IMR-90 (cell line): ENCODE data around the gene SBF2. TPM values are rescaled to one million over a fixed set of nuclear protein-coding genes. Genes with fewer than 3 reads are reported as not detected.
"Not testable (repeated sequence)": the region's sequence is repeated elsewhere in the genome, so short reads cannot be mapped to it uniquely, and the experiment has no call there.

Experiments
- ATAC-seq: fragments of 200-7000 bp; cut with Tn5 transposase; 2 replicates; pipeline ENCODE4 v1.9.1; 2020; ENCODE audit warnings: low read depth, mild to moderate bottlenecking, moderate library complexity
- BruUV-seq: library from RNA; stranded (reverse); fragments of 400-500 nt; replicated peaks from 2 replicates; lab custom pipeline; 2021; lab: Mats Ljungman, UMichigan
- CTCF ChIA-PET: fragments of 300-600 bp; formaldehyde crosslinking; extraction: SDS; loops from one replicate; lab custom pipeline; 2021; ENCODE audit warnings: antibody characterized with exemption; lab: Yijun Ruan, JAX
- POLR2A ChIA-PET: fragments of 300-600 bp; sonication (Branson Sonifier 250); formaldehyde crosslinking; loops from one replicate; lab custom pipeline; 2022; ENCODE audit warnings: antibody characterized with exemption; ENCODE audit not compliant: unreplicated experiment; lab: Charles Lee
- DNase-seq: peaks from one replicate; pipeline ENCODE4 v3.0.0; 2013
- H2AFZ ChIP-seq: replicated peaks from 2 replicates; pipeline ENCODE3; 2013; ENCODE audit warnings: low read length, mild to moderate bottlenecking; ENCODE audit not compliant: poor library complexity
- H2AK5ac ChIP-seq: 2 replicates; pipeline ENCODE4 v1.6.1; 2013; ENCODE audit warnings: low read depth, low read length, inconsistent platforms
- H2AK9ac ChIP-seq: replicated peaks from 2 replicates; pipeline ENCODE3; 2013; ENCODE audit warnings: mild to moderate bottlenecking, low read depth, low read length, moderate library complexity; ENCODE audit not compliant: poor library complexity
- H2BK120ac ChIP-seq: 2 replicates; pipeline ENCODE4 v1.6.1; 2013; ENCODE audit warnings: low read depth, low read length, inconsistent platforms
- H2BK15ac ChIP-seq: 3 replicates; pipeline ENCODE4 v1.6.1; 2013; ENCODE audit warnings: low read depth, low read length, inconsistent platforms
- H2BK20ac ChIP-seq: 2 replicates; pipeline ENCODE4 v1.6.1; 2013; ENCODE audit warnings: low read depth, mild to moderate bottlenecking, inconsistent platforms, low read length, moderate library complexity
- H2BK5ac ChIP-seq: 2 replicates; pipeline ENCODE4 v1.6.1; 2013; ENCODE audit warnings: mild to moderate bottlenecking, low read depth, low read length, inconsistent platforms; ENCODE audit not compliant: poor library complexity, severe bottlenecking
- H3K14ac ChIP-seq: replicated peaks from 2 replicates; pipeline ENCODE4 v1.6.1; 2013; ENCODE audit warnings: low read depth, low read length, inconsistent platforms
- H3K18ac ChIP-seq: 2 replicates; pipeline ENCODE4 v1.6.1; 2013; ENCODE audit warnings: low read depth, low read length, control low read depth
- H3K23ac ChIP-seq: 2 replicates; pipeline ENCODE4 v1.6.1; 2013; ENCODE audit warnings: low read depth, low read length, inconsistent platforms
- H3K27ac ChIP-seq: 2 replicates; pipeline ENCODE4 v1.5.1; 2013; ENCODE audit warnings: mild to moderate bottlenecking, control low read depth, low read length; ENCODE audit not compliant: insufficient read depth
- H3K27me3 ChIP-seq: 2 replicates; pipeline ENCODE4 v1.6.1; 2013; ENCODE audit warnings: low read length; ENCODE audit not compliant: control insufficient read depth, insufficient read depth
- H3K36me3 ChIP-seq: 2 replicates; pipeline ENCODE4 v1.6.1; 2013; ENCODE audit warnings: low read length, mixed read lengths; ENCODE audit not compliant: control insufficient read depth, insufficient read depth
- H3K4ac ChIP-seq: 2 replicates; pipeline ENCODE4 v1.6.1; 2013; ENCODE audit warnings: low read depth, low read length, inconsistent platforms
- H3K4me1 ChIP-seq: 2 replicates; pipeline ENCODE4 v1.6.1; 2013; ENCODE audit warnings: low read length, mixed read lengths; ENCODE audit not compliant: control insufficient read depth, insufficient read depth
- H3K4me2 ChIP-seq: 2 replicates; pipeline ENCODE4 v1.6.1; 2013; ENCODE audit warnings: low read depth, mild to moderate bottlenecking, control low read depth, low read length, moderate library complexity
- H3K4me3 ChIP-seq: 2 replicates; pipeline ENCODE4 v1.5.1; 2013; ENCODE audit warnings: low read depth, mild to moderate bottlenecking, control low read depth, low read length, moderate library complexity; ENCODE audit not compliant: insufficient read depth
- H3K56ac ChIP-seq: 2 replicates; pipeline ENCODE4 v1.6.1; 2013; ENCODE audit warnings: low read length, inconsistent platforms; ENCODE audit not compliant: insufficient read depth; ENCODE audit errors: extremely low read depth
- H3K79me1 ChIP-seq, 2 experiments: 2 replicates each; pipeline ENCODE4 v1.6.1; 2013; ENCODE audit warnings: low read length in 2 of 2, inconsistent platforms in 1 of 2, low read depth in 1 of 2
- H3K9ac ChIP-seq: 2 replicates; pipeline ENCODE4 v1.6.1; 2013; ENCODE audit warnings: low read depth, low read length, control low read depth
- H3K9me1 ChIP-seq: 2 replicates; pipeline ENCODE4 v1.6.1; 2013; ENCODE audit warnings: low read length, inconsistent platforms; ENCODE audit not compliant: insufficient read depth
- H3K9me3 ChIP-seq: 2 replicates; pipeline ENCODE4 v1.6.1; 2013; ENCODE audit warnings: low read length; ENCODE audit not compliant: control insufficient read depth, insufficient read depth
- H4K20me1 ChIP-seq: 2 replicates; pipeline ENCODE4 v1.6.1; 2013; ENCODE audit warnings: low read length, inconsistent platforms; ENCODE audit not compliant: insufficient read depth
- H4K5ac ChIP-seq: 2 replicates; pipeline ENCODE4 v1.6.1; 2013; ENCODE audit warnings: mild to moderate bottlenecking, low read depth, low read length, control low read depth
- H4K8ac ChIP-seq, 2 experiments: 2 replicates each; pipeline ENCODE4 v1.6.1; 2013; ENCODE audit warnings: low read depth in 2 of 2, low read length in 2 of 2, control low read depth in 1 of 2, inconsistent platforms in 1 of 2
- H4K91ac ChIP-seq: 2 replicates; pipeline ENCODE4 v1.6.1; 2013; ENCODE audit warnings: low read depth, low read length, inconsistent platforms; ENCODE audit not compliant: insufficient read depth
- FOS ChIP-seq: fragments of 150-350 bp; IDR thresholded peaks from 2 replicates; pipeline ENCODE4 v1.6.1; 2016; ENCODE audit warnings: low read depth, low read length
- whole genome bisulfite sequencing, 2 experiments: methylation state at CpG; one replicate each; pipeline versions ENCODE4 v1.1.5 to v1.1.7; 2013; ENCODE audit warnings: missing lambda C conversion rate in 2 of 2; ENCODE audit not compliant: insufficient read length in 1 of 2; ENCODE audit errors: extremely low coverage in 2 of 2; 5-methylcytosine and 5-hydroxymethylcytosine counted together
- dilution Hi-C: fragments of 300-500 bp; cut with HindIII; formaldehyde crosslinking; loops from one replicate; pipeline ENCODE4 v1.14.3; 2018; ENCODE audit warnings: low sequenced_read_pairs; ENCODE audit not compliant: unreplicated experiment
- in situ Hi-C: fragments of 300-500 bp; cut with MboI; formaldehyde crosslinking; loops from 3 replicates; pipeline ENCODE4 v1.14.3; 2019; ENCODE audit warnings: low sequenced_read_pairs, inconsistent platforms, mixed read lengths
- intact Hi-C: fragments of 100-400 bp; cut with micrococcal nuclease; formaldehyde crosslinking; loops from 2 replicates; pipeline ENCODE4 v1.10.0; 2022
- polyA plus RNA-seq, 3 experiments: library from polyadenylated mRNA; depleted of rRNA; stranded (reverse); fragments of >200 nt; gene quantifications; 2 replicates each; pipeline ENCODE4 v1.2.3, GENCODE V29; 2012; ENCODE audit warnings: low replicate concordance in 1 of 3
- total RNA-seq: library from RNA; depleted of rRNA; stranded (reverse); fragments of >200 nt; gene quantifications from 2 replicates; pipeline ENCODE4 v1.2.3, GENCODE V29; 2012

The SBF2 gene
- total and polyA plus RNA-seq, 2 of the 4 experiments (the other 2 are of a cell fraction), result 23.8 to 51.8 TPM

- Histone ChIP-seq H3K4ac (peak overlapping the region; percentile 85), H4K8ac (peak overlapping the region in 1 of 2 experiments; percentile 56; a peak in 2 of 4 replicates), H2AK5ac (peak overlapping the region; percentile 95), H4K5ac (0 out of 2 replicates have a peak overlapping the region, but pooled peaks have one; percentile 43), H3K79me1 (peaks cover 24 to 28% of the 10 kb centered on the region in 2 experiments), H3K9me1 (peaks cover 10% of the 10 kb centered on the region), H2BK120ac (peak overlapping the region; percentile 89; the same call in 1 of the 2 replicates), H3K27ac (peak overlapping the region; percentile 41), H2BK15ac (peak overlapping the region; percentile 65; the same call in 2 of the 3 replicates), H2BK5ac (peak overlapping the region; percentile 65), H4K91ac (peak overlapping the region; percentile 52; the same call in 1 of the 2 replicates)
- H3K23ac ChIP-seq, H3K56ac ChIP-seq, H3K9ac ChIP-seq, POLR2A ChIA-PET, intact Hi-C loops, H3K36me3 ChIP-seq, H3K14ac ChIP-seq, H4K20me1 ChIP-seq, in situ Hi-C loops, dilution Hi-C loops, H2BK20ac ChIP-seq, H3K4me2 ChIP-seq, H2AFZ ChIP-seq, H3K27me3 ChIP-seq, H3K9me3 ChIP-seq, BruUV-seq, H3K18ac ChIP-seq, H3K4me3 ChIP-seq, H3K4me1 ChIP-seq, H2AK9ac ChIP-seq: not testable (repeated sequence)
- peak; percentile 52; the same call in 1 of the 2 replicates for ATAC-seq
- TF ChIP-seq FOS, result peak; percentile 39; the same call in 1 of the 2 replicates
- WGBS, 2 experiments, result 41% methylated on average over 2 of the region's 8 CpGs; no CpG with 5 or more reads in 1 of the 2 experiments
- peak; percentile 86 for DNase-seq
- CTCF ChIA-PET, result interaction anchor here (0.5 kb wide), 1 partner anchor 91 kb away, joined by 3 read pairs; no protein-coding TSS in a partner anchor
These were observed 393.8 kb downstream of the SBF2 start for GRCh38 chr11:9900253-9900652.
